Epithelial cell of esophagus (primary cell): ENCODE results near the gene RHBDD1.
A peak's percentile ranks its signal among the peaks of the same experiment; 100 is the strongest.

Experiments
- DNase-seq: peaks from one replicate; pipeline ENCODE4 v3.0.0; 2010; ENCODE audit warnings: low read depth
- H3K4me3 ChIP-seq: 2 replicates; pipeline ENCODE4 v1.5.1; 2011; ENCODE audit warnings: mild to moderate bottlenecking, low read length, control low read depth
- TF ChIP-seq, protein P1 (sequence below): IDR thresholded peaks from 2 replicates; pipeline ENCODE4 v1.5.1; 2011; ENCODE audit warnings: low read depth, mild to moderate bottlenecking, low read length, control low read depth, inconsistent platforms; ENCODE audit not compliant: insufficient read depth; ENCODE audit errors: missing control alignments

Gene RHBDD1

DNA sequence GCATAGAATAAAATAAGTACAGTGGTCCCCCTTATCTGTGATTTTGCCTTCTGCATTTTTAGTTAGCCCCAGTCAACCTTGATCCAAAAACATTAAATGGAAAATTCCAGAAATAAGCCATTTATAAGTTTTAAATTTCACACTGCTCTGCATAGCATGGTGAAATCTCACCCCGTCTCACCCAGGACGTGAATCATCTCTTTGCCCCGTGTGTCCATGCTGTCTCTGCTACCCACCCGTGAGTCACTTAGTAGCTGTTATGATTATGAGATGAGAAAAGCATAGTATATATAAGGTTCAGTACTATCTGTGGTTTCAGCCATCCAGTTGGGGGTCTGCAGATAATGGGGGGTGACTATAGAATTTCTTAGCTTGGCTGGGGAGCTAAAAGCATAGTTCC is 67.3 kb downstream of the RHBDD1 start:
- TF ChIP-seq, protein P1, sequence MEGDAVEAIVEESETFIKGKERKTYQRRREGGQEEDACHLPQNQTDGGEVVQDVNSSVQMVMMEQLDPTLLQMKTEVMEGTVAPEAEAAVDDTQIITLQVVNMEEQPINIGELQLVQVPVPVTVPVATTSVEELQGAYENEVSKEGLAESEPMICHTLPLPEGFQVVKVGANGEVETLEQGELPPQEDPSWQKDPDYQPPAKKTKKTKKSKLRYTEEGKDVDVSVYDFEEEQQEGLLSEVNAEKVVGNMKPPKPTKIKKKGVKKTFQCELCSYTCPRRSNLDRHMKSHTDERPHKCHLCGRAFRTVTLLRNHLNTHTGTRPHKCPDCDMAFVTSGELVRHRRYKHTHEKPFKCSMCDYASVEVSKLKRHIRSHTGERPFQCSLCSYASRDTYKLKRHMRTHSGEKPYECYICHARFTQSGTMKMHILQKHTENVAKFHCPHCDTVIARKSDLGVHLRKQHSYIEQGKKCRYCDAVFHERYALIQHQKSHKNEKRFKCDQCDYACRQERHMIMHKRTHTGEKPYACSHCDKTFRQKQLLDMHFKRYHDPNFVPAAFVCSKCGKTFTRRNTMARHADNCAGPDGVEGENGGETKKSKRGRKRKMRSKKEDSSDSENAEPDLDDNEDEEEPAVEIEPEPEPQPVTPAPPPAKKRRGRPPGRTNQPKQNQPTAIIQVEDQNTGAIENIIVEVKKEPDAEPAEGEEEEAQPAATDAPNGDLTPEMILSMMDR, result no peak
- no peak overlapping the region for H3K4me3 ChIP-seq
- peak; percentile 92 for DNase-seq

DNA sequence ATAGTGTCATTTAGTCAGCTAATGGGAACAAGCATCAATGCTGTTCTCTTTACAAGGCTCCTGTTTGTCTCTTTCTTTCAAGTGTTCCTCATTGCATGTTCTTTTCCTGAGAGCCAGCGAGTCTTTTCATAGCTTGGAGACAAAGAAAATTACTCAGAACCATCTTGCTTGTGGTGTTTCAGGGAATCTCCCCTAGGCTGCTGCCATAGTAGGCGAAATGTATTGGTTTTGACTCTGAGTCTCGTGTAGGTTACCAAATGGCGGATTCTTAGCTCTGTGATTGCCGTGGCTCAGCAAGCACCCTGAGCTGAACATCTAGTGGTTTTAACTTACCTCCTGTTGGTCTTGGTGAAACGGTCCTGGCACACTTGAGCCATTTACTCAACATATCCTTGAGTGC is 68.7 kb downstream of the RHBDD1 start:
- TF ChIP-seq, protein P1, result no peak
- H3K4me3 ChIP-seq, result no peak overlapping the region
- DNase-seq, result no peak

DNA sequence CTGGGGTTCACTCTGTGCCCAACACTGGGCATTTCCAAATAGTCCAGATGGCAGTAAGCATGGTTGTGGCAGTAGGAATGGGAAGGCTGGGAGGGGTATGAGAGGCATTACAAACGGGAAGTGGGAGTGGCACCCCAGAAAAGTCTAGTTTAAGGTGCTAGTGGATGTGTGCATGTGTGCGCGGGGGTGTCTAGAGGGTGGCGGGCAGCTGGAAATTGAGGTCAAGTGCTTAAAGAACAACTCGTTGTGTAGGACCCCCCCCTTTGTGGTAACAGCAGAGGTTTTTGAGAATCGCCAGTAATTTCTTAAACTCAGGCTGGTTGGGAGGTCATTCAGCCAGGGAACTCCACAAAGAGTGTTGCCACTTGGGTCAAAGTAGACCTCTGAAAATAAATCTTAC is 69.9 kb downstream of the RHBDD1 start:
- TF ChIP-seq, protein P1, result no peak
- no peak overlapping the region for H3K4me3 ChIP-seq
- no peak for DNase-seq

DNA sequence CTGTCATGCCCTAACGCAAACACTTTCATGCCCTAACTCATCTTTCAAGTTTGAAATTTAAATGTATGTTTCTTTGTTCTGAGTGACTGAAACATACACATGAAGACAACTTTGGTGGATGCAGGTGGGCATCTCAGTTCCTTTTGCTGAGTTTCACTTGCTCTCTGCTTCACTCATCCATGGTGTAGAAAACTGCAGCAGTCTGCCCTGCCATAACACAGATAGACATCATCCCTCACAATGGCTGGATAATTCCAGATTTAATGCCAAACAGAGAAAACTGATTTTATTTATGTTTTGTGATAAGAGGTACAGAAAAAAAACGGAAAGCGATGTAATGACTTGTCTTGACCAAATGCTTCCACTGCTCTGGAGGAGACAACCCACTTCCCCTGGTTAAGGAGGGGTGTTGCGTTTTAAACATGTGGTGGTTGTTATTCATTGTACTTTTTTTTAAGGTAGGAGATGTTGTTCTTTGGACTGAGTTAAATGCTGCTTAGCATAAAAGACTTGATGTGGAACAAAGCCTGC is 70.4 kb downstream of the RHBDD1 start:
- H3K4me3 ChIP-seq, result no peak overlapping the region
- TF ChIP-seq, protein P1, result no peak
- no peak for DNase-seq

DNA sequence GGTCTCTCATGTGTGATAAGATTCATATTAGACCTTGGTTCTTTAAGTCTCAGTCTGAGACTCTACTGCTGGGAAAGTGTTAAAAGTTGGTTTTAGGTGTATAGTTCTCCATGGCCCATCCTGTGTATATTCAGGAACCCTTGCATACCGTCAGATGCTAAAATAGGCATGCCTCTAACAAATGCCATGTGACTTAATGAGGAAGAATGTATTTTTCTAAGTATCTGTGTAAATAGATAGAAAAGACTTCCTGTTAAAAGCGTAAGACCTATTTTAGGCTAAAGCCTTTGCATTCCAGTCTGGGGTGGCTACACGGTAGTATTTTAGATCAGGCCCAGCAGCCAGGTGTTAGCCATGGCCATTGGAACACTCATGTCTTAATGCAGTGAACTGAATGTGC is 73.3 kb downstream of the RHBDD1 start:
- TF ChIP-seq, protein P1, result no peak
- DNase-seq, result no peak
- H3K4me3 ChIP-seq, result no peak overlapping the region

DNA sequence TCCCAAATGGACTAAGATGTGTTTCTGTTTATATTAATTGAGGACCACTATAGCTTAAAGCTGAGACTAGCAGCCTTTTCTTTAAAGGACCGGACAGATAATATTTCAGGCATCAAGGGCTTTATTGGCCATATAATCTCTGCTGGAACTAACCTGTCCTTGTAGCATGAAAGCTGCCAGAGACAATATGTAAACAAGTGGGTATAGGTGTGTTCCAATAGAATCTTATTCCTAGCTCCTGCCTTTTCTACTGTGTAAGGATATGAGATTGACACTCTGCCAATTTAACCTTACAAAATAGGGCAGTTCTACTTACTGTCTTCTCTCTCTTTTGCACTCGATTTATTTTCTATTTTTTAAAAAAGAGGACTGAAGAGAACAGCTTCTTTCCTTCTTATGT is 74.0 kb downstream of the RHBDD1 start:
- H3K4me3 ChIP-seq, result no peak overlapping the region
- TF ChIP-seq, protein P1, result no peak

DNA sequence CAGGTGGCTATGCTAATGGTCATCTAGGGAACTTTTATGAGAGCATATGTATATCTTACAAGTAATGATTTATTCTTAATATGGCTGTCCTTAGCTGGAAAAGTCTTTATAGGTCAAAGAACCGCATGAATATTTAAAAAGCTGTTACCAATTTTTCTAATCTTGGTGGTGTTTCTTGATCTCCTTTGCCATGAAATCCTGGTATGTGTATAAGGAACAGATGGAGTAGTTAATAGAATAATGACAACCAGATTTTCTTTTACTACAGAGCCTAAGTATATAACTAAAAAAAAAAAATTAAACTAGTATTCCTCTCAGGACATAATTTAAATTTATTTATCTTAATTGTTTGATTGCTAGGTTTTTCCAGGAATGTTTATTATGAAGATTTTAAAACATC is 74.5 kb downstream of the RHBDD1 start:
- no peak overlapping the region for H3K4me3 ChIP-seq
- no peak for DNase-seq
- TF ChIP-seq, protein P1, result no peak

More for the DNA sequence above, 74.0 kb downstream of the RHBDD1 start:
- no peak for DNase-seq
